GM18499 (cell line): ENCODE measurements around the gene EED.
"Not testable (repeated sequence)": the region's sequence is repeated elsewhere in the genome, so short reads cannot be mapped to it uniquely, and the experiment has no call there.

Experiments used
- ATAC-seq: cut with Tn5 transposase; IDR thresholded peaks from one replicate; pipeline ENCODE4 v1.9.1; 2021; ENCODE audit warnings: moderate number of reproducible peaks; ENCODE audit not compliant: insufficient read depth, unreplicated experiment

EED gene

DNA sequence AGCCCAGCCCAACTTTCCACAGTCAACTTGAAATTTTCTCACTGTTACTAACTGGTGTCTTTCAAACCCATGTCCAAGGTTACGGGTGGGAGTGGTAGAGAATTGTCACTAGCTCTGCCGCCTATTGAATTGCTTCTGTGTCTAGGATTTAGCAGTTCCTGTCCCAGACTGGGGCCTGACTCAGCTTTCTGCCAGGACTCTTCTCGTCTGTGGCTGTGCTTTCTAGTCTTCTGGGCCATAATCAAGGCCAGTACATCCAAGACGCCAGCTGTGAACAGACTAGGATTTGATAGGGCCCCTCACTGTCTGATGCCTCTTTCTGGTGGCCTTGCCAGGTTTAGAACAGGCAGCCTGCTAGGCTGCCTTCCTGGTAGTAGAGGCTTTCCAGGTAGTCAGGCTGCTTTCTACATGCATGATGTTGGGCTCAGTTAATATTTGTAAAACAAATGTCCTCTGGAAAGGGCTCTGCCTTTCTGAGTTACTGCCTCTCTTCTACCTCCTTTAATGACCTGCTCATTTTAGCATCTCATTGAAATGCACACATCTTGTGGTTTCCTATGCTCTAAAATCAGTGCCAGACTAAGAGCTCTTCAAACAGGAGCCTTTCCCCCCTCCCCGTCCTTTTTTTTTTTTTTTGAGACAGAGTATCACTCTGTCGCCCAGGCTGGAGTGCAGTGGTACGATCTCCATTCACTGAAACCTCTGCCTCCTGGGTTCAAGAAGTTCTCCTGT is 44.4 kb downstream of the EED start:
- ATAC-seq: no peak

DNA sequence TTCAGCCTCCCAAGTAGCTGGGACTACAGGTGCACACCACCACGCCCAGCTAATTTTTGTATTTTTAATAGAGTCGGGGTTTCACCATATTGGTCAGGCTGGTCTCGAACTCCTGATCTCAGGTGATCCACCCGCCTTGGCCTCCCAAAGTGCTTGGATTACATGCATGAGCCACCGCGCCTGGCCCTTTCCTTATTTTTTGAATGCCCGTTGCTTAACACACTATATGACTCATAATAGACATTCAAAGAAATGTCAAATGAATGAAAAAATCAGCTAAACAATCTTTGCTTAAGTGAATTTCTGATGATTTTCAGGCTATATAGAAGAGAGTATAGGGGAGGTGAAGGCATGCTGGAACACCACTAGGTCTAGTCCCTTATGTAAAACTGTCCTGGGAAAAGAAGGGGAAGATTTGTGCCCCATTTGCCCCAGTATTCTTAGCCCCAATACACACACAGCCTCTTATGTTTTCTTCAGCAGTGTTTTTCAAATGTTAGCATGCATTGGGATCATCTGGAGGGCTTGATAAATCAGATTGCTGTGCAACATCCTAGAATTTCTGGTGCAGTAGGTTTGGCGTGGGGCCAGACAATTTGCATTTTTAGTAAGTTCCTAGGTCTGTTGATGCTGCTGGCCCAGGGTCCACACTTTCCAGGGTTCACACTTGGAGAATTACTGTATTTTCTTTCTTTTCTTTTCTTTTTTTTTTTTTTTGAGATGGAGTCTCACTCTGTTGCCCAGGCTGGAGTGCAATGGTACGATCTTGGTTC is 45.1 kb downstream of the EED start:
- not testable (repeated sequence) for ATAC-seq

DNA sequence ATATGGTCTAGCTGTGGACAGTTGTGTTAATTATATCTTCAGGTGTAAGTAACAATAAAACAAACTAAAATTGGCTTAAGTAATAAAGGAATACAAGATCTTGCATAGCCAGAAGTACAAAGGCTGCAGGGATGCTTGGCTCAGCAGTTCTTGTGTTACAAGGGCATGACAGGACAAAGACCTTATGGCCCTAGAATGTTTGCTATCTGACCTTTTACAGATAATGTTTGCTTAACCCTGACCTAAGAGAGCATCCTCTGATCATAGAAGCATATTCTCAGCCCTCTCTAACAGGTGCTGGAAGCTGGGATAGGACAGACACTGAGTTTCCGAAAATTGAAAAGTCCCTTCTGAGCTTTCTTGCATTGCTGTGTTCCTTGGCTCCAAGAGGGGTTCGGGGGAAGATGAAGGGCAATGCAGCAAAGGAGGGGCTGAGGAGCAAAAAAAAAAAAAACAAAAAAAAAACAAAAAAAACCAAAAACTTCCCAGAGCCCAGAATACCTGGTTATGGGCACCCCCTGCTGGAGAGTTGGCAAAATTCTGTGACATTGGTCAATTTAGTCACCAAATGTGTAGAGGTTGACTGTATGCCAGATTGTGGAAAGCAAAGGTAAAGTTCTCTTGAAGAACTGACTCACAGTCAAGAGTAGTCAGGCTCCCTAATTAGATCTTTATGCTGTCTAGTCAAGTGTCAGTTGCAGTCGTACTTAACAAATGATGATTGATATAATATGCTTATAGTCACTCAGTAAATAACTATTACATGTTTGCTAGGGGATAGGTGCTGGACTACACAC is 47.1 kb downstream of the EED start:
- ATAC-seq: no peak

DNA sequence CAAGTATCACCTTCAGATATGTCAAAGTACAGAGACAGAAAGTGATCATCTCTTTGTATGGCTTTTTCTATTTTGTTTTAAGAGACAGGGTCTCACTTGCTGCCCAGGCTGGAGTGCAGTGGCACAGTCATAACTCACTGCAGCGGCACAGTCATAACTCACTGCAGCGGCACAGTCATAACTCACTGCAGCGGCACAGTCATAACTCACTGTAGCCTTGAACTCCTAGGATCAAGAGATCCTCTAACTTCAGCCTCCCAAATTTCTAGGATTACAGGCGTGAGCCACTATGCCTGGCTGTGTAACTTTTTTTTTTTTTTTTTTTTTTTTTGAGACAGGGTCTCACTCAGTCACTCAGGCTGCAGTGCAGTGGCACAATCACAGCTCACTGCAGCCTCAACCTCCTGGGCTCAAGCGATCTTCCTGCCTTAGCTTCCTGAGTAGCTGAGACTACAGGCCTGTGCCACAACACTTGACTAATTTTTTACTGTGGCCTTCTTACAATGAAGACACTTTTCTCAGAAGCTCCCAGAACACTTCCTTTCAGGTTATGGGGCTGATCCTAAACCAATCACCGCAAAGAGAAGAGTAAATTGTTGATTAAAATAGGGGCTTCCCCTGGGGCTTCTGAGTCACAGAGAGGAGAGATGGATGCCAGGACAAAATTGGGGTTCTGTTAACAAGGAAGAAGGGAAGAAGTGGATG is 48.5 kb downstream of the EED start:
- peak; percentile 50 for ATAC-seq

DNA sequence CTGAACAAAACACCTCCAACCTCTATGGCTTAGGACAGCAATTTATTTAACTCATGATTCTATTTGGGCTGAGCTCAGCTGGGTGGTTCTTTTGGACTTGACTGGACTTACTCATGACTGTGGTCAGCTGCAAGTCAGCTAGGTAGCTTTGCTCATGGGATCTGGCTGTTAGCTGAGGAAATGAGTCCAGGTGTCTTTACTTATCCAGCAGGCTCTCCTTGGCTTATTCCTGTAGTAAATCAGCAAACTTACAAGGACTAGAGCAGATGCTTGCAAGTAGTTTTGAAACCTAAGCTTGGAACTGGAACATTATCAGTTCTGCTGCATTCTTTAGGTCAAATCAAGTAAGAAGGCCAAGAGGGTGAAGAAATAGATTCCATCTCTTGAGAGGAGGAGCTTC is 49.5 kb downstream of the EED start:
- no peak for ATAC-seq

DNA sequence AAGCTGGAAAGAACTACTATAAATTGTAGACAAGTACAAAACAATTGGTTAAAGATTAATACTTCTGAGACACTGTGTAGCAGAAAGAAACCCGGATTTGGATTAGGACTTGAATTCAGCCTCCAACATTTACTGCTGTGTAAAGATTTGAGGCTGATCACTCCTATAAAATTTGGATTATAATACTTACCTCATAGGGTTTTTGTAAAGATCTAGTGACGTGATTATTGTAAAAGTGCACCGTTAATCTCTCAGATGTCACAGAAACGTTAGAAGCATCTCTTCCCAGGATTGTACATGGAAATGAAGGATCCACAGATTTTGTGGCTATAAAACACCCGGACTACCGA is 57.2 kb downstream of the EED start:
- ATAC-seq: no peak

DNA sequence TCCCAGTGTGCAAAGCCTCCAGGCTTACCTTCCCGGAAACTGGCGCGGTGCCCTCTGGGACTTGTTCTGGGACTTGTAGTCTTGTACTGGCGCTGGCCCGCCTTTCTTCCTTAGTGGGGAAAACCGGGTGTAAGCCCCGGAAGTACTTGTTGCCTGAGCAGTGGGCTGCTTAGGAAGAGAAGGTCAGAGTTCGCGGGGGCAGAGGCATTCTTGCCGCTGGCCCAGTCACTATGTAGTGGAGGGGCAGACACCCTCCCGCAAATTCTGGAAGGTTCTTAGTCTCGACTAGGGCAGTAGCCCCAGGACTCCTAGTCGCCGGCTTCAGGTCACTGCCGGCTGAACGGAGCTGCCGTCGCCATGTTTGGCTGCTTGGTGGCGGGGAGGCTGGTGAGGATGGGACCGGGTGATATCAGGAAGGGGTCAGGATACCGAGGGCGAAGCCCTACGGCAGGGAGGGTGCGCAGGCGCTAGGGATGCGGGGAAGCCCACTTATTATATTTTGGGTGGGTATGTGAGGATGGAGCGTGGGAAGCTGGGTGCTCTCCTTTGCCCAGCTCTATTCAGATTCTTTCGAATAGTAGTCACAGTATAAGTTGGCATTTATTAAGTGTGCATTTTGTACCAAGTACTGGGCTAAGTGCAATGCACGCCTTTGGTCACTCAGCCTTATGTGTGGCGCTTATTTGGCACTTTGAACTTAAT is 57.7 kb downstream of the EED start, which contains the start of gene HIKESHI:
HIKESHI (plus strand) TSS at position 149 of the 702 bp plus-strand sequence; CDS start at position 358, 209 bp downstream.
- peak; percentile 98 for ATAC-seq

DNA sequence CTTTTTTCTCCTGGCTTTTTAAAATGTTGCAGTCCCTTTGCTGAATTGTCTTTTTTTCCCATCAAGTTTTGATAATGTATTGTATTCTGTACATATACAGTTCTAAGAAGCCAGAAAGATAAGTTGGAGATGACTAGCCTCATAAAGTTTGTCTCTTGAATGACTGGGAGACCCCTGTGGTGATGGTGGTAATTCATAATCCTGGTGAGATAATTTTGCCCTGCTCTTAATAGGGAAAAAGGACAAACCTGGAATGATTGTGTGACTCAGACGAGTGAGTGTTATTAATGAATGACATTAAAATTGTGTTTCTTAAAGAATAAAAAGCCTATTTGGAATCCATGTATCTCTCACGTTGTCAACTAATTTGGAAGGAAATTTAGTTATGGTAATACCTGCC is 58.7 kb downstream of the EED start:
- ATAC-seq: no peak

DNA sequence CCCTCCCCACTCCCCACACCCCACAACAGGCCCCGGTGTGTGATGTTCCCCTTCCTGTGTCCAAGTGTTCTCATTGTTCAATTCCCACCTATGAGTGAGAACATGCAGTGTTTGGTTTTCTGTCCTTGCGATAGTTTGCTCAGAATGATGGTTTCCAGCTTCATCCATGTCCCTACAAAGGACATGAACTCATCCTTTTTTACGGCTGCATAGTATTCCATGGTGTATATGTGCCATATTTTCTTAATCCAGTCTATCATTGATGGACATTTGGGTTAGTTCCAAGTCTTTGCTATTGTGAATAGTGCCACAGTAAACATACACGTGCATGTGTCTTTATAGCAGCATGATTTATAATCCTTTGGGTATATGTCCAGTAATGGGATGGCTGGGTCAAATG is 64.2 kb downstream of the EED start:
- not testable (repeated sequence) for ATAC-seq

DNA sequence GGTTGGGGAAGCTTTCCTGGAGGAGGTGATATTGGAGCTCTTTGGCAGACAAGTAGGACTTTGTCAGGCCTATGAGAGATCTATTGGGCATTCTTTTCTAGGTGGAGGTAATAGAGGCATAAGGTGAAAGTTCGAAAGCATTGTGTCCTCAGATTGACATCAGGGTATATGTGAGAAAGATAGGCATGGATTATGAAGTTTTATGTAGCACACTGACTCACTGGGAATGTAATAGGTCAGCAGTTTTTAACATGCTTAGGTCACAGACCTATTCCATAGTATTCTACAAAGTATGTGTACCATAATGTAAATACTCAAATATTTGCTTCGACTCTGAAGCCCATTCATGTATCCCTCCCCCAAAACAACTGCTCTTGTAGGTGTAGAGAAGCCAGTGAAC is 69.2 kb downstream of the EED start:
- no peak for ATAC-seq

DNA sequence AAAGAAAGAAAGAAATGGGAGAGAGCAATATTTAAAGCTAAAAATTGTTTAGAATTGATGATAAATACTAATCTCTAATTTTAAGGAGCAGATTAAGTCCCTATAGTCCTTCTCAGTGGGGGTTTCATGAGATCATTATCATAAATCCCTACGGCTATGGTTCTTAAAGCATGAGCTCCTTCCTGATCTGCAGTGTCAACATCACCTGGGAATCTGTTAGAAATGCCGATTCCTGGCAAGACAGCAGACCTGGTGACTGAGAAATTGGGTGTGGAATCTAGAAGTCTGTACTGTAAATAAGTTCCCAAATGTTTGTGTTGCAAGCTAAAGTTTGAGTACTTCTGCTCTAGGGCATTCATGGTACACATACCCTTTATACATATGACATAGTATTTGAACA is 70.1 kb downstream of the EED start:
- ATAC-seq: no peak
